Uterus (tissue), 4 donors: ENCODE data around the gene CREB3L1. TPM values are rescaled to one million over a fixed set of nuclear protein-coding genes. Genes with fewer than 3 reads are reported as not detected.

Experiments
- DNase-seq, 2 donors: peaks; one replicate each; pipeline ENCODE4 v3.0.0-alpha.2; 2019 to 2020
- H3K27ac ChIP-seq, 2 donors: fragments of 200-600 bp; sonication (generic); 1 replicate in 1 of 2; 2 replicates in 1 of 2; pipeline ENCODE4 v1.5.1; 2016 to 2018
- H3K27me3 ChIP-seq, 2 donors: fragments of 200-600 bp; sonication (generic); one replicate each; pipeline ENCODE4 v1.5.1; 2018 to 2019; ENCODE audit warnings: control low read depth in 1 of 2
- H3K36me3 ChIP-seq, 2 donors: fragments of 200-600 bp; sonication (generic); one replicate each; pipeline ENCODE4 v1.5.1; 2019; ENCODE audit warnings: control low read depth in 1 of 2
- H3K4me1 ChIP-seq, 2 donors: fragments of 200-600 bp; sonication (generic); one replicate each; pipeline ENCODE4 v1.5.1; 2018 to 2019; ENCODE audit warnings: control low read depth in 1 of 2
- H3K4me3 ChIP-seq, 2 donors: fragments of 200-600 bp; sonication (generic); 1 replicate in 1 of 2; 2 replicates in 1 of 2; pipeline ENCODE4 v1.5.1; 2018 to 2019; ENCODE audit warnings: mild to moderate bottlenecking in 1 of 2
- H3K9me3 ChIP-seq, 2 donors: fragments of 200-600 bp; sonication (generic); one replicate each; pipeline ENCODE4 v1.5.1; 2019; ENCODE audit warnings: control low read depth in 1 of 2
- POLR2A ChIP-seq, 2 donors: fragments of 450-650 bp; IDR thresholded peaks; one replicate each; pipeline ENCODE4 v1.6.1; 2016; ENCODE audit warnings: antibody characterized with exemption in 2 of 2, mild to moderate bottlenecking in 1 of 2, moderate library complexity in 1 of 2
- intact Hi-C: fragments of 100-400 bp; cut with DNase I; formaldehyde crosslinking; loops from one replicate; pipeline ENCODE4 v1.15.1; 2023; ENCODE audit warnings: low total_unique reads
- total RNA-seq, 4 donors: library from RNA; depleted of rRNA in 3 of 4; stranded (reverse); fragments of >200 nt in 3 of 4; gene quantifications; one replicate each; pipeline versions ENCODE4 v1.1.0 to v1.2.4, GENCODE V29; 2014 to 2023
- TF ChIP-seq, protein P1 (sequence below), 4 experiments: fragments of 200-600 bp in 2 of 4; fragments of 450-650 bp in 2 of 4; sonication (generic) in 2 of 4; IDR thresholded peaks; one replicate each; pipeline ENCODE4 v1.5.1; 2016 to 2019; ENCODE audit warnings: antibody characterized with exemption in 4 of 4, mild to moderate bottlenecking in 2 of 4, moderate library complexity in 1 of 4
- donor health status: DM: yes; HTN: yes; CAD: no.

The CREB3L1 gene
- total RNA-seq, 4 donors from 2014 or later = 2.0 to 20.8 (median 14.8) TPM; not detected in 1

DNA sequence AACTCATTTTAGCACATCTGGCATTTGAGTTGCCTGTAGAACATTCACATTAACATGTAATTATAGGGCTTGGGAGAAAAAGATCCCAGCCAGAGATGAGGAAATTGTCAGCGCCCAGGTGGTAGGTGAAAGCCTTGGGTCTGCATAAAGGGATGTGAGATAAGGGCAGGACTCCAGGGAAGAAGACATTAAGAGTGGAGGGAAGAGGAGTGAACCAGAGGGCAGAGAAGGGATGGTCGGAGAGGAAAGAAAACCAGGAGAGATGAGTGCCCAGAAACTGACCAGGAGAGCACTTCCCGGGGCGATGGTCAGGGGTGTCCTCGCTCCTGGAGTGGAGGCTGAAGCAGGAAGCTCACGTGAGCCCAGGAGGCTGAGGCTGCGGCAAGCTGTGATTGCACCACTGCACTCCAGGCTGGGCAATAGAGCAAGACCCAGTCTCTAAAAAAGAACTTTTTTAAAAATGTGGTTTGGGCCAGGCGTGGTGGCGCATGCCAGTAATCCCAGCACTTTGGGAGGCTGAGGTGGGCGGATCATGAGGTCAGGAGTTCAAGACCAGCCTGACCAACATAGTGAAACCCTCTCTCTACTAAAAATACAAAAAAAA is 49.5 kb downstream of the CREB3L1 start:
- intact Hi-C loops = no loop called here
- no peak for TF ChIP-seq POLR2A (IDR thresholded peaks at IDR 0.05)
- TF ChIP-seq, protein P1, sequence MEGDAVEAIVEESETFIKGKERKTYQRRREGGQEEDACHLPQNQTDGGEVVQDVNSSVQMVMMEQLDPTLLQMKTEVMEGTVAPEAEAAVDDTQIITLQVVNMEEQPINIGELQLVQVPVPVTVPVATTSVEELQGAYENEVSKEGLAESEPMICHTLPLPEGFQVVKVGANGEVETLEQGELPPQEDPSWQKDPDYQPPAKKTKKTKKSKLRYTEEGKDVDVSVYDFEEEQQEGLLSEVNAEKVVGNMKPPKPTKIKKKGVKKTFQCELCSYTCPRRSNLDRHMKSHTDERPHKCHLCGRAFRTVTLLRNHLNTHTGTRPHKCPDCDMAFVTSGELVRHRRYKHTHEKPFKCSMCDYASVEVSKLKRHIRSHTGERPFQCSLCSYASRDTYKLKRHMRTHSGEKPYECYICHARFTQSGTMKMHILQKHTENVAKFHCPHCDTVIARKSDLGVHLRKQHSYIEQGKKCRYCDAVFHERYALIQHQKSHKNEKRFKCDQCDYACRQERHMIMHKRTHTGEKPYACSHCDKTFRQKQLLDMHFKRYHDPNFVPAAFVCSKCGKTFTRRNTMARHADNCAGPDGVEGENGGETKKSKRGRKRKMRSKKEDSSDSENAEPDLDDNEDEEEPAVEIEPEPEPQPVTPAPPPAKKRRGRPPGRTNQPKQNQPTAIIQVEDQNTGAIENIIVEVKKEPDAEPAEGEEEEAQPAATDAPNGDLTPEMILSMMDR (IDR thresholded peaks at IDR 0.05) = no peak

DNA sequence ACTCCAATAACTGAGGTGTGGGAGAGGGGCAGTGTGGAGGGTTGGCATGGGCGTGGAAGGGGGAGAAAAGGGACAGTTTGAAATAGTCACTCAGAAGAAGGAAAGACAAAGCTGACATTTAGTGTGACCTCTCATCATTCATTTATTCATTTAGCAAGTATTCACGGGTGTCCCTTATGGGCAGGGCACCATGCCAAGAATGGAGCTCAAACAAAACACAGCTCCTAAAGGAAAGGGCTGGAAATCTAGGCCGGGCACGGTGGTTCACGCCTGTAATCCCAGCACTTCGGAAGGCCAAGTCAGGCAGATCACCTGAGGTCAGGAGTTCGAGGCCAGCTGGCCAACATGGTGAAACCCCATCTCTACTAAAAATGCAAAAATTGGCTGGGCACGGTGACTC is 50.4 kb downstream of the CREB3L1 start:
- intact Hi-C loops = no loop called here
- Histone ChIP-seq H3K4me3 (no peak overlapping the region), H3K36me3 (no peaks in the 10 kb centered on the region), H3K27ac (no peak overlapping the region), H3K4me1 (peaks cover 0 to 13% of the 10 kb centered on the region in 2 donors), H3K9me3 (no peaks in the 10 kb centered on the region), H3K27me3 (peaks cover 3 to 9% of the 10 kb centered on the region in 2 donors)
- no peak for DNase-seq
- TF ChIP-seq, protein P1 (IDR thresholded peaks at IDR 0.05) = no peak
- TF ChIP-seq POLR2A (IDR thresholded peaks at IDR 0.05) = no peak

More for the DNA sequence above, 49.5 kb downstream of the CREB3L1 start:
- no peak for DNase-seq
- H3K36me3 ChIP-seq = no peaks in the 10 kb centered on the region
- peaks cover 0 to 7% of the 10 kb centered on the region in 2 donors for H3K4me1 ChIP-seq
- H3K27me3 ChIP-seq = peaks cover 0 to 3% of the 10 kb centered on the region in 2 donors
- no peak overlapping the region for H3K27ac ChIP-seq
- H3K9me3 ChIP-seq = no peaks in the 10 kb centered on the region
- H3K4me3 ChIP-seq = no peak overlapping the region

DNA sequence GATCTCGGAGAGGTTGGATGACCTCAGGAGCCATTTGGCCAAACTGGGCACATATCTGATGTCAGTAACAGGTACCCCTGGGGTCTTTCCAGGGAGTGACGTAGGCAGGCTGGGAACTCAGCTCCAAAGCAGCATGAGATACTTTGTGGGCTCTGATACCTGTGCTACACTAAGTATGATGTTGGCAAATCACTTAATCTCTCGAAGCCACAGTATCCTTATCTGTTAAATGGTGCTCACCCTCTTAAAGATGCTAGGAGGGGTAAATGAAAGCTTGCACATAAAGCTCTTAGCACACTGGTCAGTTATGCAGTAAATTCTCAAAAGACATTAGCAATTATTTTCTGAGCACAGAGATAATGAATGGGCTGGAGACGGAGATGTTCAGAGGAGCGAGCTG is 52.7 kb downstream of the CREB3L1 start:
- Histone ChIP-seq H3K27me3 (peaks cover 3 to 14% of the 10 kb centered on the region in 2 donors), H3K4me3 (no peak overlapping the region), H3K36me3 (no peaks in the 10 kb centered on the region), H3K4me1 (peaks cover 0 to 19% of the 10 kb centered on the region in 2 donors), H3K9me3 (no peaks in the 10 kb centered on the region), H3K27ac (no peak overlapping the region)
- DNase-seq = no peak
- intact Hi-C loops = no loop called here
- TF ChIP-seq POLR2A (IDR thresholded peaks at IDR 0.05) = no peak
- TF ChIP-seq, protein P1 (IDR thresholded peaks at IDR 0.05) = no peak

DNA sequence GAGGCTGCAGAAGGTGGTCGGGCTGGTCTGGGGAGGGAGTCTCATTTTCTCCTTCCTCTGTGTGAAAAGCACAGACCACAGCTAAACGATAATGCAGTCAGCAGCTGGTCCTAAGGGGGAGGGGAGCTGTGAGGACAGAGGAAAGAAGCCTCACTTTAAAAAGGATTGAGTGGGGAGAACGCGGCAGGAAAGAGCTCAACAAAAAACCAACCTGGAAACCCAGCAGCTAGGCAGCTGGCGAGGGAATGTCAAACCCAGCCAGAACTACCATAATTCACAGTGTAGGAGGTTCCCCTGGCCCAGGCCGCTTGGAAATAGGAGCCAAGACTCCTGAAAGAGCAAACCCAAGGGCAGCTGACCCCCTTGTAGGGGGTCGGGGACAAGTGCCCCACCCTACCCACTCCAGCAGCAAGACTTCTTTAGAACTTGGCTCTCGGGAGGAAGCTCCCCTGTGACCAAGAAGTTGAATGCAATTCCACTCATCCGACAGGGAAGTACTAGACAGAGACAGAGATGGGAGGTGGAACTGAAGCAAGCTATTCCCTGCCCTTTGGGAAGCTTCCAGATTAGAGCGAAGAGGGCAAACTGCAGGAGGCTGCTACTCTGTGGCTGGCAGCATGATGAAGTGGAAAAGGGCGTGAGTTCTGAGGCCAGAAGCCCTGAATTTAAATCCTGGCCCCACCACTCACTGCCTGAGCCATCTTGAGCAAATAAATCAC is 53.3 kb downstream of the CREB3L1 start:
- TF ChIP-seq, protein P1 (IDR thresholded peaks at IDR 0.05) = no peak
- no peak for TF ChIP-seq POLR2A (IDR thresholded peaks at IDR 0.05)
- Histone ChIP-seq H3K4me3 (no peak overlapping the region), H3K27ac (no peak overlapping the region), H3K4me1 (peaks cover 0 to 19% of the 10 kb centered on the region in 2 donors), H3K27me3 (peaks cover 3 to 14% of the 10 kb centered on the region in 2 donors), H3K9me3 (no peaks in the 10 kb centered on the region), H3K36me3 (no peaks in the 10 kb centered on the region)
- no peak for DNase-seq
- intact Hi-C loops = no loop called here

DNA sequence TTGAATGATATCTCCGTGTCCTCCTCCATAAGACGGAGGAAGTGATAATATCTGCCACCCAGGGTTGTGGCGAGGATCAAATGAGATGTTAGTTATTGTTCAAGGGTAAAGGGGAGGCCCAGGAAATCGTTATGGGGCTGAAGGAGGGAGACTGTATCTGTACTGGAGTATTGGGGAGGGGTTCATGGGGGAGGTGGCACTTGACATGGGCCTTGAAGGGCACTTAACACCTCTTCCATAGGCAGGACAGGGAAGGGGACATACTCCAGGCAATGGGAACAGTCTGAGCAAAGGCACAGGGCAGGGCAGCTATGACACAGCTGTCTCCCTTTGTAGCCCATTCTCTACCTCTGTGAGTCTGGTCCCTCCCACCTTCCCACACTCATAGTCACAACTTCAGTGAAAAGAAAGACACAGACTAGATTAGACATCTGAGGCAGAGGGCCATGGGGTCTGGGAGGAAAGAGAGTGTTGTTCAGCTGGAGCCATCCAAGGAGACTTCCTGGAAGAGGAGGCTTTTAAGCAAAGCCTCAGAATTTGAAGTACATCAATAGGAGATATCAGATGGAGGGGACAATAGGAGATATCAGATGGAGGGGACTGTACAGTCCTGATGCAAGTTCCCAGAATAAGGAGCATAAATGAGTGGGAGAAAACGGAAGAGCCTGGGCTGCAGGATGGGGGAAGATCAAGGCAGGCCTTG is 54.0 kb downstream of the CREB3L1 start:
- intact Hi-C loops = no loop called here
- no peaks in the 10 kb centered on the region for H3K36me3 ChIP-seq
- no peak for TF ChIP-seq POLR2A (IDR thresholded peaks at IDR 0.05)
- TF ChIP-seq, protein P1 (IDR thresholded peaks at IDR 0.05) = no peak
- no peak for DNase-seq
- H3K9me3 ChIP-seq = no peaks in the 10 kb centered on the region
- H3K4me3 ChIP-seq = no peak overlapping the region
- H3K27ac ChIP-seq = no peak overlapping the region
- peaks cover 3 to 14% of the 10 kb centered on the region in 2 donors for H3K27me3 ChIP-seq
- peaks cover 0 to 19% of the 10 kb centered on the region in 2 donors for H3K4me1 ChIP-seq
